ENCODE measurements around the gene RBP3.

RBP3 gene

DNA sequence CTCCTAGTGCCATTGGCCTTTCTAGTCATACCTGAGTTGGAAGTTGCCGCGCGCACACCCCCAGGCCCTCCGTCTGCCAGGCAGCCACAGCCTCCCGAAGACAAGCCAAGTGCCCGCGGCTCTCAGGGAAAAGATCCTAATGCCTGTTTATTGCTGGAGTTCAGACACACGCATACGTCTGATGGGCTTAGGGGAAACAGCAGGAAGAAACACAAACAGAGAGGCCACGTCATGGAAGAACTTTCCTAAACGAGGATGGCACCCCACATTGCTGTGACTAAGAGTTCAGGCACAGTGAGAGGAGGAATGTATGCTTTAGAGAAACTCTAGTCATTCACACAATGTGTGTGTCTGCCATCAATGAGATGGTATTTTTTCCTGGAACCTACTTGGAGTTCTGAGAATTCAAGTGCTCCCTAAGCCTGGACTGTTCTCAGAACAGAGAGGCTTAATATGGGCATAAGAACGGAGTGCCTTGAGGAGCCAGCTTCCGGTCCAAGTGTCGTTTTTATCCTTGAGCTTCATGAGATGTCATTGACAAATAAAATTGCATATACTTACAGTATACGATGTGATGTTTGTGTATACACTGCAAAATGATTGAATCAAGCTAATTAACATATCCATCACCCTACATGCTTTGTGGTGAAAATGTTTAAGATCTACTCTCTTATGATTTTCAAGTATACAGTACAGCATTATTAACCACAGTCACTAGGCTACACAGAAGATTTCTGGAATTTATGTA is 11.6 kb upstream of the RBP3 start:
- Histone ChIP-seq H3K27me3 (ENCODE audit: control insufficient read depth, insufficient read depth, low read length) (no peaks in the 10 kb centered on the region), H3K4me3 (ENCODE audit: low read length) (no peak overlapping the region), H3K27ac (ENCODE audit: low read length) (no peak overlapping the region), H3K4me1 (ENCODE audit: control insufficient read depth, insufficient read depth, low read length) (no peaks in the 10 kb centered on the region), H3K36me3 (ENCODE audit: control insufficient read depth, insufficient read depth, low read length) (no peaks in the 10 kb centered on the region), H3K9me3 (ENCODE audit: control insufficient read depth, insufficient read depth, low read length) (no peaks in the 10 kb centered on the region)
- WGBS (ENCODE audit: insufficient coverage, insufficient read length), result no CpG with 5 or more reads among the region's 15 CpGs
- DNase-seq (ENCODE audit: low read depth, low spot score), result no peak

DNA sequence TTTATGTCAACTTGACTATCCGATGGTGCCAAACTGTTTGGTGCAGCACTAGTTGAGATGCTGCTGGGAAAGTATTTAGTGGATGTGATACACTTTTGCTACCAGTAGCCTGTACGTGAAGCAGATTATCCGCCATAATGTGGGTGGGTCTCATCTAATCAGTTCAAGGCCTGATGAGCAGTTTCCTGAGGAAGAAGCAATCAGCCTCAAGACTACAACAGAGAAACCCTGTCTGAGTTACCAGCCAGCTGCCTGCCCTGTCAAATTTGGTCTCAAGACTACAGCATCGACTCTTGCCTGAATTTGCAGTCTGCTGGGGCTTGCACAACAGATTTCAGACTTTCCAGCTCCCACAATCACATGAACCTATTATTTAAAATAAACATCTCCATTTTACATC is 10.9 kb upstream of the RBP3 start:
- Histone ChIP-seq H3K27ac (ENCODE audit: low read length) (no peak overlapping the region), H3K27me3 (ENCODE audit: control insufficient read depth, insufficient read depth, low read length) (no peaks in the 10 kb centered on the region), H3K9me3 (ENCODE audit: control insufficient read depth, insufficient read depth, low read length) (no peaks in the 10 kb centered on the region), H3K36me3 (ENCODE audit: control insufficient read depth, insufficient read depth, low read length) (no peaks in the 10 kb centered on the region), H3K4me1 (ENCODE audit: control insufficient read depth, insufficient read depth, low read length) (no peaks in the 10 kb centered on the region), H3K4me3 (ENCODE audit: low read length) (no peak overlapping the region)
- no CpG with 5 or more reads among the region's 4 CpGs for WGBS (ENCODE audit: insufficient coverage, insufficient read length)
- DNase-seq (ENCODE audit: low read depth, low spot score), result no peak

DNA sequence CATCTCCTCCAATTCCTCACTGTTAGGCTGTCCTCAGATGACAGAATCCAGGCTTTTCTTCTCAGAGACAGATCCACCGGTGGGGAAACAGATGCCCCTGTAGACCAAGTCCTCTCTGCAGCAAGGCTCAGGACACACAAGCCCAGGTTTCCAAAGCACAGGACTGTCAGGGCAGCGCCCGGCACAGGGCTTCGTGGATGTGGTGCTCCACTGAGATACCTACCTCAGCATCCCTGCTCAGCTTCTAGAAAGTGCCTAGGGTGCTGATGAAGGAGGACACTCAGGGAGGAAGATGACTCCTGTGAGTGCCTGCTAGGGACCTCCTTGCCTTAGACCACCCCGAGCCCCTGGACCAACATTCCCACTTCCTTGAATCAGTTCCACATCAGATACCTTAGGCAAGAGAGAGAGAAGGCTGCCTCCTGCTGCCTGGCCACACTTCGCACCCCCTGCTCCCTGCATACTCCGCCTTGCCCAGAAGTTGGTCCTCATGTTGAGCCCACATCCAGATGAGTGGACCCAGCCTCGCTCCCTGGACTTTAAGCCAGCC is 8.9 kb upstream of the RBP3 start:
- no CpG with 5 or more reads among the region's 8 CpGs for WGBS (ENCODE audit: insufficient coverage, insufficient read length)
- DNase-seq (ENCODE audit: low read depth, low spot score), result no peak
- no peak overlapping the region for H3K4me3 ChIP-seq (ENCODE audit: low read length)

DNA sequence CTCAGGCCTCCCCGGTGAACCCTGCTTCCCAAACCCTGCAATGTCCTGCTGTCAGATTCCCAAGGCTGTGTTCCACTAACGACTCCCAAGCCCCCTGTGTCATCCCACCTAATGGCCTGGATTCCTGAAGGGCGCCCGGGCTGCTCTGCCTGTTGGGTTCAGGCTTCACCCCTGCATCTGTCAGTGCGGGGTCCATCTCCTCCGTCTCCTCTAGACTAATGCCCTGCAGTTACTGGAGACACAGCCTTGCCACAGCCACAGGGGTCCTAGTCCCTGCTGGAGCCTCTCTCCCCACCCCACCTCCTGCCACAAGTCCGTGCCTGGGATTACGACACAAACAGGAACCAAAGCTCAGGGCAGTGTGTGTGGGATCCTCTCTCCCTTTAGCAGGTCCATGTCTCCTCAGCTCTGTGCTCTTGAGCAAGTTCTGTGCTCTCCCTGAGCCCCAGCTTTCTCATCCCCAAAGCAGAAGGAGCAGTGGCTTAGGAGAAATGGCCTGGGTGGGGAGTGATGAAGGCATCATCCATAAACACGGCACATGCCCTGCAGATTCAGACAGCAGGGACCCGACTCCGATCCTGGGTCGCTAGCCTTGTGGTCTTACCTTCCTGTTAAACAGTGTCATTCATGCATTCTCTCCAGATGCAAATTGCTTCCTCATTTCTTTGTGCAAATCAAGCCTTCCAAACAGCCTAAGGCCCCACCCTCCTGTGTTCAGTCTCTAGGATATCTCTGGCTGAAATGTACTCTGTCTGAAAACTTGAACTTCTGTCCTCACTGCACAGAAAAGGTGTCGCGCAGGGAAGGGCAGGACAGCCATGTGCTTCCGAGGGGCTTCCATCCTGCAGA is 8.2 kb upstream of the RBP3 start:
- H3K4me1 ChIP-seq (ENCODE audit: control insufficient read depth, insufficient read depth, low read length), result no peaks in the 10 kb centered on the region
- no peaks in the 10 kb centered on the region for H3K27me3 ChIP-seq (ENCODE audit: control insufficient read depth, insufficient read depth, low read length)
- no peak for DNase-seq (ENCODE audit: low read depth, low spot score)
- no CpG with 5 or more reads among the region's 15 CpGs for WGBS (ENCODE audit: insufficient coverage, insufficient read length)
- H3K36me3 ChIP-seq (ENCODE audit: control insufficient read depth, insufficient read depth, low read length), result no peaks in the 10 kb centered on the region
- no peak overlapping the region for H3K27ac ChIP-seq (ENCODE audit: low read length)
- no peaks in the 10 kb centered on the region for H3K9me3 ChIP-seq (ENCODE audit: control insufficient read depth, insufficient read depth, low read length)
- H3K4me3 ChIP-seq (ENCODE audit: low read length), result no peak overlapping the region

More for the DNA sequence above, 8.9 kb upstream of the RBP3 start:
- H3K36me3 ChIP-seq (ENCODE audit: control insufficient read depth, insufficient read depth, low read length), result no peaks in the 10 kb centered on the region
- H3K4me1 ChIP-seq (ENCODE audit: control insufficient read depth, insufficient read depth, low read length), result no peaks in the 10 kb centered on the region
- no peaks in the 10 kb centered on the region for H3K27me3 ChIP-seq (ENCODE audit: control insufficient read depth, insufficient read depth, low read length)
- no peaks in the 10 kb centered on the region for H3K9me3 ChIP-seq (ENCODE audit: control insufficient read depth, insufficient read depth, low read length)
- no peak overlapping the region for H3K27ac ChIP-seq (ENCODE audit: low read length)

DNA sequence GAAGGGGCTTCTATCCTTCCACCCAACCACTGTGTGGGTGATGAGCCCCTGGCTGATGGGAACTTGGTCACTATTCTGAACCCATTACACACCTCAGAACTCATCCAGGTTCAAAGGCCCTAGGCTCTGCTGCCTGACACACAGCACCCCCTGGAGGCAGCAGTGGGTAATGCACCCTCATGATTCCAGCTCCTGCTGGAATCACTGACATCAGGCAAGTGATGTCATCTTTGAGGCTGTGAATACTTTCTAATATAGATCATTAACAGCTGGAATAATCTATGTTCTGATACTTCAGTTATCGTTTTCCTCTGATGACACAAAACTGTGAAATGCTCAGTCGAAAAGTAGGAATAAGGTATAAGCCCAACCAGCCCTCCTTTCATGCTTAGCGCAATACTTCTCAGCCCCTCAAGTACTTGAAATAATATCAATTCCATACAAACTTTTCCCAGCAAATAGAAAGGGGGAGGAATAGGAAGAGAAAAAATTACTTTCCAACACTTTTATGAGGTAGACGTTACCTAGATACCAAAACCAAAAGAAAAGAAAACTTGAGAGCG is 7.5 kb upstream of the RBP3 start:
- no peak overlapping the region for H3K4me3 ChIP-seq (ENCODE audit: low read length)
- DNase-seq (ENCODE audit: low read depth, low spot score), result peak; percentile 61
- no peaks in the 10 kb centered on the region for H3K9me3 ChIP-seq (ENCODE audit: control insufficient read depth, insufficient read depth, low read length)
- no CpG with 5 or more reads among the region's 5 CpGs for WGBS (ENCODE audit: insufficient coverage, insufficient read length)
- no peaks in the 10 kb centered on the region for H3K27me3 ChIP-seq (ENCODE audit: control insufficient read depth, insufficient read depth, low read length)
- H3K27ac ChIP-seq (ENCODE audit: low read length), result no peak overlapping the region
- H3K36me3 ChIP-seq (ENCODE audit: control insufficient read depth, insufficient read depth, low read length), result no peaks in the 10 kb centered on the region
- no peaks in the 10 kb centered on the region for H3K4me1 ChIP-seq (ENCODE audit: control insufficient read depth, insufficient read depth, low read length)

GRCh38 chr10:47344996-47345870 is 2.9 kb upstream of the RBP3 start:
- H3K27ac ChIP-seq (ENCODE audit: low read length), result no peak overlapping the region
- no peaks in the 10 kb centered on the region for H3K27me3 ChIP-seq (ENCODE audit: control insufficient read depth, insufficient read depth, low read length)
- H3K4me3 ChIP-seq (ENCODE audit: low read length), result no peak overlapping the region
- WGBS (ENCODE audit: insufficient coverage, insufficient read length), result no CpG with 5 or more reads among the region's 13 CpGs
- H3K36me3 ChIP-seq (ENCODE audit: control insufficient read depth, insufficient read depth, low read length), result no peaks in the 10 kb centered on the region
- H3K4me1 ChIP-seq (ENCODE audit: control insufficient read depth, insufficient read depth, low read length), result no peaks in the 10 kb centered on the region
- no peaks in the 10 kb centered on the region for H3K9me3 ChIP-seq (ENCODE audit: control insufficient read depth, insufficient read depth, low read length)
- no peak for DNase-seq (ENCODE audit: low read depth, low spot score)

- no CpG with 5 or more reads among the region's 13 CpGs for WGBS (ENCODE audit: insufficient coverage, insufficient read length)
- no peaks in the 10 kb centered on the region for H3K4me1 ChIP-seq (ENCODE audit: control insufficient read depth, insufficient read depth, low read length)
- H3K4me3 ChIP-seq (ENCODE audit: low read length), result no peak overlapping the region
- DNase-seq (ENCODE audit: low read depth, low spot score), result no peak
- H3K36me3 ChIP-seq (ENCODE audit: control insufficient read depth, insufficient read depth, low read length), result no peaks in the 10 kb centered on the region
- H3K27ac ChIP-seq (ENCODE audit: low read length), result no peak overlapping the region
- no peaks in the 10 kb centered on the region for H3K27me3 ChIP-seq (ENCODE audit: control insufficient read depth, insufficient read depth, low read length)
- no peaks in the 10 kb centered on the region for H3K9me3 ChIP-seq (ENCODE audit: control insufficient read depth, insufficient read depth, low read length)
Measured at GRCh38 chr10:47346581-47347302, 1.4 kb upstream of the RBP3 start.

GRCh38 chr10:47347303-47347675 is 874 bp upstream of the RBP3 start:
- Histone ChIP-seq H3K4me1 (ENCODE audit: control insufficient read depth, insufficient read depth, low read length) (no peaks in the 10 kb centered on the region), H3K9me3 (ENCODE audit: control insufficient read depth, insufficient read depth, low read length) (no peaks in the 10 kb centered on the region), H3K4me3 (ENCODE audit: low read length) (no peak overlapping the region), H3K27me3 (ENCODE audit: control insufficient read depth, insufficient read depth, low read length) (no peaks in the 10 kb centered on the region), H3K36me3 (ENCODE audit: control insufficient read depth, insufficient read depth, low read length) (no peaks in the 10 kb centered on the region), H3K27ac (ENCODE audit: low read length) (no peak overlapping the region)
- no peak for DNase-seq (ENCODE audit: low read depth, low spot score)
- WGBS (ENCODE audit: insufficient coverage, insufficient read length), result no CpG with 5 or more reads among the region's 4 CpGs

DNA sequence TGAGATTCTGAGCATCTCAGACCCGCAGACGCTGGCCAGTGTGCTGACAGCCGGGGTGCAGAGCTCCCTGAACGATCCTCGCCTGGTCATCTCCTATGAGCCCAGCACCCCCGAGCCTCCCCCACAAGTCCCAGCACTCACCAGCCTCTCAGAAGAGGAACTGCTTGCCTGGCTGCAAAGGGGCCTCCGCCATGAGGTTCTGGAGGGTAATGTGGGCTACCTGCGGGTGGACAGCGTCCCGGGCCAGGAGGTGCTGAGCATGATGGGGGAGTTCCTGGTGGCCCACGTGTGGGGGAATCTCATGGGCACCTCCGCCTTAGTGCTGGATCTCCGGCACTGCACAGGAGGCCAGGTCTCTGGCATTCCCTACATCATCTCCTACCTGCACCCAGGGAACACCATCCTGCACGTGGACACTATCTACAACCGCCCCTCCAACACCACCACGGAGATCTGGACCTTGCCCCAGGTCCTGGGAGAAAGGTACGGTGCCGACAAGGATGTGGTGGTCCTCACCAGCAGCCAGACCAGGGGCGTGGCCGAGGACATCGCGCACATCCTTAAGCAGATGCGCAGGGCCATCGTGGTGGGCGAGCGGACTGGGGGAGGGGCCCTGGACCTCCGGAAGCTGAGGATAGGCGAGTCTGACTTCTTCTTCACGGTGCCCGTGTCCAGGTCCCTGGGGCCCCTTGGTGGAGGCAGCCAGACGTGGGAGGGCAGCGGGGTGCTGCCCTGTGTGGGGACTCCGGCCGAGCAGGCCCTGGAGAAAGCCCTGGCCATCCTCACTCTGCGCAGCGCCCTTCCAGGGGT is 703 bp downstream of the RBP3 start:
- no CpG with 5 or more reads among the region's 36 CpGs for WGBS (ENCODE audit: insufficient coverage, insufficient read length)
- Histone ChIP-seq H3K27ac (ENCODE audit: low read length) (no peak overlapping the region), H3K4me3 (ENCODE audit: low read length) (no peak overlapping the region), H3K36me3 (ENCODE audit: control insufficient read depth, insufficient read depth, low read length) (no peaks in the 10 kb centered on the region), H3K9me3 (ENCODE audit: control insufficient read depth, insufficient read depth, low read length) (no peaks in the 10 kb centered on the region), H3K27me3 (ENCODE audit: control insufficient read depth, insufficient read depth, low read length) (no peaks in the 10 kb centered on the region), H3K4me1 (ENCODE audit: control insufficient read depth, insufficient read depth, low read length) (no peaks in the 10 kb centered on the region)
- DNase-seq (ENCODE audit: low read depth, low spot score), result no peak

Data from iPS DF 6.9 (cell line).